Neural progenitor cell (in vitro differentiated cells): ENCODE data around the gene GPR101.

ENCODE experiments used
- EZH2 ChIP-seq: fragments of 200-600 bp; sonication (generic); IDR thresholded peaks from 2 replicates; pipeline ENCODE4 v1.6.1; 2017; ENCODE audit warnings: antibody characterized with exemption, mild to moderate bottlenecking, moderate library complexity
- EZH2phosphoT487 ChIP-seq: fragments of 200-600 bp; sonication (generic); IDR thresholded peaks from 2 replicates; pipeline ENCODE4 v1.6.1; 2017; ENCODE audit warnings: antibody characterized with exemption
- TF ChIP-seq, protein P1 (sequence below): fragments of 200-600 bp; sonication (generic); IDR thresholded peaks from 2 replicates; pipeline ENCODE4 v1.5.1; 2017; ENCODE audit warnings: antibody characterized with exemption, mild to moderate bottlenecking

DNA sequence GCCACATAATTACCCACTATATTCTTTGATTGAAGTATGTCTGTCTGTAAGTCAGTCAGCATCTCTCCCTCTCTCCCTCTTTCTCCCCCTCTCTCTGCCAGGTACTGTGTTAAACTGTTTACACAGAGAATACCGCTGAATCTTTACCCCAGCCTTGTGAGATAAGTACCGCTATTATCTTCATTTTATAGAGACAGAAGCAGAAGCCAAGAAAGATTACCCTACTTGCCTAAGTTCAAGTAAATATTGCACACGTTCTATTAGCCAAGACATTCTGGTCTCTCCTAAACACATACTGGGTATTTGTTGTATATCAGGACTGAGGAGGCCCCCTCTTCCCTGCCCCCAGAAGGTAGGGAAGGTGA lies 695 bp upstream of the GPR101 start:
- TF ChIP-seq EZH2 (no peak), EZH2phosphoT487 (no peak)
- TF ChIP-seq, protein P1, sequence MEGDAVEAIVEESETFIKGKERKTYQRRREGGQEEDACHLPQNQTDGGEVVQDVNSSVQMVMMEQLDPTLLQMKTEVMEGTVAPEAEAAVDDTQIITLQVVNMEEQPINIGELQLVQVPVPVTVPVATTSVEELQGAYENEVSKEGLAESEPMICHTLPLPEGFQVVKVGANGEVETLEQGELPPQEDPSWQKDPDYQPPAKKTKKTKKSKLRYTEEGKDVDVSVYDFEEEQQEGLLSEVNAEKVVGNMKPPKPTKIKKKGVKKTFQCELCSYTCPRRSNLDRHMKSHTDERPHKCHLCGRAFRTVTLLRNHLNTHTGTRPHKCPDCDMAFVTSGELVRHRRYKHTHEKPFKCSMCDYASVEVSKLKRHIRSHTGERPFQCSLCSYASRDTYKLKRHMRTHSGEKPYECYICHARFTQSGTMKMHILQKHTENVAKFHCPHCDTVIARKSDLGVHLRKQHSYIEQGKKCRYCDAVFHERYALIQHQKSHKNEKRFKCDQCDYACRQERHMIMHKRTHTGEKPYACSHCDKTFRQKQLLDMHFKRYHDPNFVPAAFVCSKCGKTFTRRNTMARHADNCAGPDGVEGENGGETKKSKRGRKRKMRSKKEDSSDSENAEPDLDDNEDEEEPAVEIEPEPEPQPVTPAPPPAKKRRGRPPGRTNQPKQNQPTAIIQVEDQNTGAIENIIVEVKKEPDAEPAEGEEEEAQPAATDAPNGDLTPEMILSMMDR = no peak
